Mammary epithelial cell (primary cell): ENCODE data around the gene TXN.

Source experiments
- CTCF ChIP-seq, 2 donors: IDR thresholded peaks in 1 of 2; conservative IDR thresholded peaks in 1 of 2; 2 replicates each; pipeline ENCODE4 v1.5.1; 2011 to 2012; ENCODE audit warnings: inconsistent platforms in 2 of 2, low read length in 2 of 2, mild to moderate bottlenecking in 2 of 2, control low read depth in 1 of 2, low read depth in 1 of 2; ENCODE audit not compliant: insufficient read depth in 1 of 2; ENCODE audit errors: extremely low read depth in 1 of 2
- EZH2 ChIP-seq: IDR thresholded peaks from 2 replicates; pipeline ENCODE4 v1.6.1; 2012; ENCODE audit warnings: low read length, inconsistent platforms, borderline replicate concordance

GRCh38 chr9:110246214-110246613, 10.1 kb downstream of the TXN start:
- TF ChIP-seq CTCF (conservative IDR thresholded peaks at IDR 0.05 in 1 of 2, IDR thresholded peaks at IDR 0.05 in 1 of 2; ENCODE audit: extremely low read depth in 1 of 2, insufficient read depth in 1 of 2, low read depth in 1 of 2, low read length in 2 of 2) (no peak), EZH2 (no peak)
